ENCODE data around the gene EPN2.
"Not testable (repeated sequence)": the region's sequence is repeated elsewhere in the genome, so short reads cannot be mapped to it uniquely, and the experiment has no call there.

EPN2 gene

GRCh38 chr17:19346351-19347255, 109.4 kb downstream of the EPN2 start:
- Histone ChIP-seq H2AFZ (ENCODE audit: low read length, unreplicated experiment) (no peak overlapping the region), H3K36me3 (ENCODE audit: insufficient read depth, low read length) (no peaks in the 10 kb centered on the region), H3K27ac (ENCODE audit: low read depth, low read length) (peak overlapping the region; percentile 58), H3K4me3 (ENCODE audit: low read depth, low read length) (0 out of 2 replicates have a peak overlapping the region, but pooled peaks have one; percentile 3), H3K27me3 (ENCODE audit: insufficient read depth, low read length) (no peaks in the 10 kb centered on the region), H3K4me1 (ENCODE audit: control insufficient read depth, insufficient read depth, low read length, unreplicated experiment) (peaks cover 29% of the 10 kb centered on the region), H3K79me2 (ENCODE audit: control insufficient read depth, insufficient read depth, low read length, unreplicated experiment) (no peaks in the 10 kb centered on the region)

DNA sequence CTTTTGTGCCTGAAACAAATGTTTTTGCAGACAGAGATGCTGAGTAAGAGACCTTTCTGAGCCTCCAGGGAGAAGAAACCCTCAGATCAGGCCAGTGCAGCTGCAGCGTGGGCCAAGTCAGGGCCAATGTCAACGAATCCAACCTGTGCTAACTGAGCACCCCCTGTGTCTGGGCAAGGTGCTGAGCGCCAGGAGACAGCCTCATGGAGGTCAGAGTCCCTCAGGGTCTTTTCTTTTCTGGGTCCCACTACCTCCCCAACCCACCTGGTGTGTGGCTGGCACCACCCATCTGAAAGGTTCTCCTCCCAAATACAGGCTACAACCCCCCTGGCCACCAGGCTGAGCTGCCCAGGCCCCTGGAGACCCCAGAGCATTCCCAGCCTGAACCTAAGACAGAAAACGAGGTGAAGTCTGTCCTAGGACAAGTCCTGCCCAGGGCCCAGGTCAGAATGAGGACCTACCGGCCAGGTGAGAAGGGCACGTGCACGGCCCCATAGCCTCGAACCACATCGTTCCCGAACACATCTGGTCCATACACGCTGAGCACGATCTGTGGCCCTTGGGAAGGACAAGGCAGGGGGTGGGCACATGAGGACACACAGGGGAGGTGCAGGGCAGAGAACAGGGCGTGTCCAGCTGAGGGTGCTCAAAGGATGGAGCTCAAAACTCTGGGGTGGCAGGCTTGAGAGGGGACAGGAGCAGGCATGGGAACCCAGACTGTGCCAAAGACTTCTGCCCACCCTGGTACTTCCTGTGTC, 110.3 kb downstream of the EPN2 start:
- peak overlapping the region; percentile 58 for H3K27ac ChIP-seq (ENCODE audit: low read depth, low read length)
- H3K36me3 ChIP-seq (ENCODE audit: insufficient read depth, low read length): no peaks in the 10 kb centered on the region
- H3K27me3 ChIP-seq (ENCODE audit: insufficient read depth, low read length): no peaks in the 10 kb centered on the region
- peaks cover 29% of the 10 kb centered on the region for H3K4me1 ChIP-seq (ENCODE audit: control insufficient read depth, insufficient read depth, low read length, unreplicated experiment)
- H3K4me3 ChIP-seq (ENCODE audit: low read depth, low read length): 0 out of 2 replicates have a peak overlapping the region, but pooled peaks have one; percentile 3
- H2AFZ ChIP-seq (ENCODE audit: low read length, unreplicated experiment): no peak overlapping the region
- H3K79me2 ChIP-seq (ENCODE audit: control insufficient read depth, insufficient read depth, low read length, unreplicated experiment): no peaks in the 10 kb centered on the region

GRCh38 chr17:19348081-19348650, 111.0 kb downstream of the EPN2 start:
- H3K27ac ChIP-seq (ENCODE audit: low read depth, low read length): no peak overlapping the region
- no peaks in the 10 kb centered on the region for H3K36me3 ChIP-seq (ENCODE audit: insufficient read depth, low read length)
- peaks cover 29% of the 10 kb centered on the region for H3K4me1 ChIP-seq (ENCODE audit: control insufficient read depth, insufficient read depth, low read length, unreplicated experiment)
- H3K79me2 ChIP-seq (ENCODE audit: control insufficient read depth, insufficient read depth, low read length, unreplicated experiment): no peaks in the 10 kb centered on the region
- no peak overlapping the region for H3K4me3 ChIP-seq (ENCODE audit: low read depth, low read length)
- H3K27me3 ChIP-seq (ENCODE audit: insufficient read depth, low read length): no peaks in the 10 kb centered on the region
- no peak overlapping the region for H2AFZ ChIP-seq (ENCODE audit: low read length, unreplicated experiment)

- no peaks in the 10 kb centered on the region for H3K36me3 ChIP-seq (ENCODE audit: insufficient read depth, low read length)
- H3K79me2 ChIP-seq (ENCODE audit: control insufficient read depth, insufficient read depth, low read length, unreplicated experiment): no peaks in the 10 kb centered on the region
- no peak overlapping the region for H3K4me3 ChIP-seq (ENCODE audit: low read depth, low read length)
- H3K4me1 ChIP-seq (ENCODE audit: control insufficient read depth, insufficient read depth, low read length, unreplicated experiment): peaks cover 29% of the 10 kb centered on the region
- no peak overlapping the region for H2AFZ ChIP-seq (ENCODE audit: low read length, unreplicated experiment)
- H3K27ac ChIP-seq (ENCODE audit: low read depth, low read length): no peak overlapping the region
- no peaks in the 10 kb centered on the region for H3K27me3 ChIP-seq (ENCODE audit: insufficient read depth, low read length)
These were observed 111.6 kb downstream of the EPN2 start for GRCh38 chr17:19348806-19349205.

DNA sequence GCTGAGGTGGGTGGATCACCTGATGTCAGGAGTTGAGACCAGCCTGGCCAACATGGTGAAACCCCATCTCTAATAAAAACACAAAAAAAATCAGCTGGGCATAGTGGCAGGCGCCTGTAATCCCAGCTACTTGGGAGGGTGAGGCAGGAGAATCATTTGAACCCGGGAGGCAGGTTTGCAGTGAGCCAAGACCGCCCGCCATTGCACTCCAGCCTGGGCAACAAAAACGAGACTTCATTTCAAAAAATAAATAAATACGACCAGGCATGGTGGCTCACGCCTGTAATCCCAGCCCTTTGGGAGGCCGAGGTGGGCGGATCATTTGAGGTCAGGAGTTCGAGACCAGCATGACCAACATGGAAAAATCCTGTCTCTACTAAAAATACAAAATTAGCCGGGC, 116.2 kb downstream of the EPN2 start:
- H3K4me3 ChIP-seq (ENCODE audit: low read depth, low read length); H3K79me2 ChIP-seq (ENCODE audit: control insufficient read depth, insufficient read depth, low read length, unreplicated experiment); H3K27ac ChIP-seq (ENCODE audit: low read depth, low read length); H2AFZ ChIP-seq (ENCODE audit: low read length, unreplicated experiment); H3K27me3 ChIP-seq (ENCODE audit: insufficient read depth, low read length); H3K36me3 ChIP-seq (ENCODE audit: insufficient read depth, low read length); H3K4me1 ChIP-seq (ENCODE audit: control insufficient read depth, insufficient read depth, low read length, unreplicated experiment): not testable (repeated sequence)

GRCh38 chr17:19354748-19355147, 117.6 kb downstream of the EPN2 start:
- Histone ChIP-seq H3K27me3 (ENCODE audit: insufficient read depth, low read length) (no peaks in the 10 kb centered on the region), H2AFZ (ENCODE audit: low read length, unreplicated experiment) (no peak overlapping the region), H3K27ac (ENCODE audit: low read depth, low read length) (no peak overlapping the region), H3K36me3 (ENCODE audit: insufficient read depth, low read length) (peaks cover 2% of the 10 kb centered on the region; the same call in 1 of the 2 replicates), H3K4me1 (ENCODE audit: control insufficient read depth, insufficient read depth, low read length, unreplicated experiment) (peaks cover 5% of the 10 kb centered on the region), H3K79me2 (ENCODE audit: control insufficient read depth, insufficient read depth, low read length, unreplicated experiment) (no peaks in the 10 kb centered on the region), H3K4me3 (ENCODE audit: low read depth, low read length) (no peak overlapping the region)

GRCh38 chr17:19357351-19357750, 120.2 kb downstream of the EPN2 start:
- Histone ChIP-seq H3K27ac (ENCODE audit: low read depth, low read length) (no peak overlapping the region), H3K79me2 (ENCODE audit: control insufficient read depth, insufficient read depth, low read length, unreplicated experiment) (no peaks in the 10 kb centered on the region), H3K27me3 (ENCODE audit: insufficient read depth, low read length) (no peaks in the 10 kb centered on the region), H3K36me3 (ENCODE audit: insufficient read depth, low read length) (peaks cover 2% of the 10 kb centered on the region; the same call in 1 of the 2 replicates), H3K4me3 (ENCODE audit: low read depth, low read length) (no peak overlapping the region), H2AFZ (ENCODE audit: low read length, unreplicated experiment) (no peak overlapping the region), H3K4me1 (ENCODE audit: control insufficient read depth, insufficient read depth, low read length, unreplicated experiment) (peaks cover 9% of the 10 kb centered on the region)

DNA sequence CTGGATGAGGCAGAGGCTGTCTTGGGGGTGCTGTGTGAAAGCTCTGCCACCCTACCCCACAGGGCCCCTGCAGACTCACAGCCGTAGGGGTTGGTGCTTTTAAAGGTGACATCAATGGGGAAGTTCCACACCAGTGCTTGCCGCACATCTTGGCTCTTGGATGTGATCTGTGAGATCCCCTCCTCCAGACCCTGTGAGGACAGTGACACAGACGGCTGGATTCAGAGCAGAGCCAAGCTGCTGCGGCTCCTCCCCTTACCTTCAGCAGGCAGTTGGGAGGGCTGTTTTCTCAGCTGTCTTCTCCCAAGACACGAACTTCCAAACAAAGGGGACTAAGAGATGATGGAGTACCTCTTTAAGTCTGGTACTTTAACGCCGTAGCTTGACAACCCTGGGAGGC, 120.6 kb downstream of the EPN2 start:
- H3K4me1 ChIP-seq (ENCODE audit: control insufficient read depth, insufficient read depth, low read length, unreplicated experiment): peaks cover 9% of the 10 kb centered on the region
- no peaks in the 10 kb centered on the region for H3K27me3 ChIP-seq (ENCODE audit: insufficient read depth, low read length)
- H3K27ac ChIP-seq (ENCODE audit: low read depth, low read length): no peak overlapping the region
- no peaks in the 10 kb centered on the region for H3K79me2 ChIP-seq (ENCODE audit: control insufficient read depth, insufficient read depth, low read length, unreplicated experiment)
- no peak overlapping the region for H3K4me3 ChIP-seq (ENCODE audit: low read depth, low read length)
- no peak overlapping the region for H2AFZ ChIP-seq (ENCODE audit: low read length, unreplicated experiment)
- H3K36me3 ChIP-seq (ENCODE audit: insufficient read depth, low read length): peaks cover 2% of the 10 kb centered on the region; the same call in 1 of the 2 replicates

DNA sequence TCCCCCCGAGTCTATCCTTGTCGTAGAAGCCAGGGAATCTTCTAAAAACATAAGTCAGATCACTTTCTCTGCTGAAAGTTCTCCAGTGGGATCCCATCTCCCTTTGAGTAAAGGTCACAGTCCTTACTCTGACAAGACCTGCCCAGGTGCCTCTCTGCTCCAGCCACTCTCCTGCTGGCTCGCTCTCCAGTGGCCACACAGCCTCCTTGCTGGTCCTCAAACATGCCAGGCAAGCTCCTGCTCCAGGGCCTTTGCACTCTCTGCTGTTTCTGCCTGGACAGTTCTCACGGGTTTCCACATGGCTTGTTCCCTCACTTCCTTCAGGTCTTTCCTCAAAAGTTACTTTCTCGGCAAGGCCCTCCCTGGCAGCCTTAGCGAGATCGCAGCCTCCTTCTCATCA, 122.0 kb downstream of the EPN2 start:
- H3K36me3 ChIP-seq (ENCODE audit: insufficient read depth, low read length): peaks cover 2% of the 10 kb centered on the region; the same call in 1 of the 2 replicates
- peaks cover 12% of the 10 kb centered on the region for H3K4me1 ChIP-seq (ENCODE audit: control insufficient read depth, insufficient read depth, low read length, unreplicated experiment)
- H3K4me3 ChIP-seq (ENCODE audit: low read depth, low read length): no peak overlapping the region
- no peak overlapping the region for H3K27ac ChIP-seq (ENCODE audit: low read depth, low read length)
- H3K27me3 ChIP-seq (ENCODE audit: insufficient read depth, low read length): no peaks in the 10 kb centered on the region
- no peaks in the 10 kb centered on the region for H3K79me2 ChIP-seq (ENCODE audit: control insufficient read depth, insufficient read depth, low read length, unreplicated experiment)
- H2AFZ ChIP-seq (ENCODE audit: low read length, unreplicated experiment): no peak overlapping the region

GRCh38 chr17:19359856-19360255, 122.7 kb downstream of the EPN2 start:
- no peaks in the 10 kb centered on the region for H3K27me3 ChIP-seq (ENCODE audit: insufficient read depth, low read length)
- peaks cover 2% of the 10 kb centered on the region; the same call in 1 of the 2 replicates for H3K36me3 ChIP-seq (ENCODE audit: insufficient read depth, low read length)
- H3K79me2 ChIP-seq (ENCODE audit: control insufficient read depth, insufficient read depth, low read length, unreplicated experiment): no peaks in the 10 kb centered on the region
- no peak overlapping the region for H2AFZ ChIP-seq (ENCODE audit: low read length, unreplicated experiment)
- peaks cover 16% of the 10 kb centered on the region for H3K4me1 ChIP-seq (ENCODE audit: control insufficient read depth, insufficient read depth, low read length, unreplicated experiment)
- no peak overlapping the region for H3K27ac ChIP-seq (ENCODE audit: low read depth, low read length)
- H3K4me3 ChIP-seq (ENCODE audit: low read depth, low read length): no peak overlapping the region

All from ACC112 (cell line).